NCI-H2227 (cell line): Measurements from ENCODE around the gene TLCD4.

ENCODE experiments used
- DNase-seq: peaks from one replicate; lab custom pipeline; 2025; ENCODE audit not compliant: unreplicated experiment; lab: John Stamatoyannopoulos, UW

Gene TLCD4

GRCh38 chr1:95094923-95095322 lies 22.2 kb upstream of the TLCD4 start:
- DNase-seq: no peak

GRCh38 chr1:95095833-95096217 lies 21.3 kb upstream of the TLCD4 start:
- DNase-seq: no peak

GRCh38 chr1:95096218-95096841 lies 20.8 kb upstream of the TLCD4 start:
- no peak for DNase-seq

GRCh38 chr1:95097426-95097825 lies 19.7 kb upstream of the TLCD4 start:
- no peak for DNase-seq

GRCh38 chr1:95098196-95098595 lies 19.0 kb upstream of the TLCD4 start:
- no peak for DNase-seq

GRCh38 chr1:95108792-95109191 lies 8.4 kb upstream of the TLCD4 start:
- DNase-seq: no peak

- no peak for DNase-seq
These were observed 6.1 kb upstream of the TLCD4 start for GRCh38 chr1:95111014-95111413.

- no peak for DNase-seq
These were observed 3.5 kb upstream of the TLCD4 start for GRCh38 chr1:95113684-95114083.

- DNase-seq: no peak
These were observed 1.4 kb upstream of the TLCD4 start for GRCh38 chr1:95115708-95116137.

- peak; percentile 84 for DNase-seq
These were observed 462 bp upstream of the TLCD4 start for GRCh38 chr1:95116580-95117206.

- DNase-seq: no peak
These were observed 928 bp downstream of the TLCD4 start for GRCh38 chr1:95118067-95118499.

GRCh38 chr1:95118710-95119109 lies 1.6 kb downstream of the TLCD4 start:
- DNase-seq: no peak

GRCh38 chr1:95119273-95119672 lies 2.1 kb downstream of the TLCD4 start:
- DNase-seq: no peak

GRCh38 chr1:95122151-95122697 lies 5.1 kb downstream of the TLCD4 start:
- DNase-seq: no peak

- DNase-seq: no peak
These were observed 7.2 kb downstream of the TLCD4 start for GRCh38 chr1:95124342-95124741.

- DNase-seq: no peak
These were observed 9.2 kb downstream of the TLCD4 start for GRCh38 chr1:95126366-95126765.

- no peak for DNase-seq
These were observed 9.7 kb downstream of the TLCD4 start for GRCh38 chr1:95126846-95127245.

- no peak for DNase-seq
These were observed 10.2 kb downstream of the TLCD4 start for GRCh38 chr1:95127380-95127779.

- DNase-seq: no peak
These were observed 15.6 kb downstream of the TLCD4 start for GRCh38 chr1:95132762-95133161.

GRCh38 chr1:95133687-95134086 lies 16.5 kb downstream of the TLCD4 start:
- DNase-seq: no peak

GRCh38 chr1:95138223-95138622 lies 21.1 kb downstream of the TLCD4 start:
- DNase-seq: no peak

- DNase-seq: no peak
These were observed 21.9 kb downstream of the TLCD4 start for GRCh38 chr1:95139039-95139438.

- no peak for DNase-seq
These were observed 23.6 kb downstream of the TLCD4 start for GRCh38 chr1:95140791-95141190.
